ENCODE measurements around the gene MIAT.

Gene MIAT

DNA sequence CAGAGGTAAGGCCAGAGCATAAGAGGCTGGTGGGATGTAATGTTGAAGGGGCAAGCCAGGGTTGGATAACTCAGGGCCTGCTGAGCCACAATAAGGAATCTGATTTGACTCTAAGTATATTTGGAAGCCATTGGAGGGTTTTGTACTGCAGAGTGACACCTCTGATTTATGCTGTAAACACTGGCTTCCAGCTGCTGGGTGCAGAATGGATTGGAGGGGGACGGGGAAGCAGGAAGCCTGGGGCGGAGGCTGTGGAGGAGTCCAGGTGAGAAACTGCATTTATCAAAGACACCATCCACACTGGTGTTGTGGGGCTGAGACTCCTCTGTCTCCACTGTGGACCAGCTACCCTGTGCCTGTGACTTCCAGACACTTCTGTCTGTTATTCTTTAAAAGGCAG is 26.8 kb downstream of the MIAT start:
- no peak for TF ChIP-seq CTCF (IDR thresholded peaks at IDR 0.05)
- Histone ChIP-seq H3K27ac (no peak overlapping the region), H3K4me3 (ENCODE audit: low read depth, low read length) (no peak overlapping the region), H3K9me3 (ENCODE audit: control insufficient read depth, low read length) (no peaks in the 10 kb centered on the region), H3K4me2 (ENCODE audit: low read length) (no peak overlapping the region), H3K9ac (no peak overlapping the region), H3K4me1 (no peaks in the 10 kb centered on the region), H3K27me3 (ENCODE audit: control insufficient read depth, insufficient read depth, low read length) (no peaks in the 10 kb centered on the region), H3K36me3 (ENCODE audit: control insufficient read depth, insufficient read depth, low read length) (no peaks in the 10 kb centered on the region), H3K79me2 (peaks cover 3% of the 10 kb centered on the region), H2AFZ (no peak overlapping the region)

- Histone ChIP-seq H2AFZ (no peak overlapping the region), H3K4me3 (ENCODE audit: low read depth, low read length) (no peak overlapping the region), H3K9ac (no peak overlapping the region), H3K79me2 (peaks cover 3% of the 10 kb centered on the region), H3K27ac (no peak overlapping the region), H3K36me3 (ENCODE audit: control insufficient read depth, insufficient read depth, low read length) (no peaks in the 10 kb centered on the region), H3K4me2 (ENCODE audit: low read length) (no peak overlapping the region), H3K27me3 (ENCODE audit: control insufficient read depth, insufficient read depth, low read length) (no peaks in the 10 kb centered on the region), H3K9me3 (ENCODE audit: control insufficient read depth, low read length) (no peaks in the 10 kb centered on the region), H3K4me1 (no peaks in the 10 kb centered on the region)
- no peak for TF ChIP-seq CTCF (IDR thresholded peaks at IDR 0.05)
Observed at GRCh38 chr22:26685601-26686000, 28.2 kb downstream of the MIAT start.

GRCh38 chr22:26687439-26687838 is 30.1 kb downstream of the MIAT start:
- no peak overlapping the region for H3K4me2 ChIP-seq (ENCODE audit: low read length)

DNA sequence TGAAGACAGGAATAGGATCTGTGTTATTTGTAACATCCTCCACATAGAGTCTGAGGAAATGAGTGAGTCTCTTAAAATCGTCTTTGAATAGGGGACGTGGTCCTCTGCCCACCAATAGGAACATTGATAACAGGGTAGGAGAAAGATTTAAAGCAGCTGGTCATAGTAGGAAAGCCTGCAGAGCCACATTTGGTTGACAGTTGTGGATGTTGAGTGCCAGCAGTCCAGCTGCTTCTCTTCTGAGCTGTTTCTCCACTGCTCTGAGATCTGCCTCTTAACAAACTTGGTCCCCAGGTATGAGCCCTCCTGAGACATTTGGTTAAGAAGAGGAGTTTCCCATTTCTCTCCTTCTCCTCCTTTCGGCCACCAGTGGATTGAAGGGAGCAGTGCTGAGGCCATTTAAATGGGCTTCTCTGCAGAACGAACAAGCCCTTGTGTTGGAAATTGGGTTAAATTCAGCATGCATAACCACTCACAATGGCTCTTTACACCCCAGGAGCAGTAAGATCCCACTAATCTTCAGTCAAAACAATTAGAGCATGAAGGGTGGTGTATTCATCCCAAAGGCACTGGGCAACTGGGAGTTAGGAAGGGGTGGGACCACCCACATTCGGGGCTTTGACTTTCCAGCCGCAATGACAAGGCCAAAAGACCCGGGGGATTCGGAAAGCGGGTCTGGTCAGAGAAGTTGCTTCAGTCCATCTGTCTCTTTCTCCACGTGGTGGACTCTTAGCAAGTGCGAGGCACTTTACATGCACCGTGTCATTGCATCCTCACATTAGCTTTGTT is 32.3 kb downstream of the MIAT start:
- Histone ChIP-seq H3K36me3 (ENCODE audit: control insufficient read depth, insufficient read depth, low read length) (no peaks in the 10 kb centered on the region), H3K9ac (no peak overlapping the region), H3K4me1 (no peaks in the 10 kb centered on the region), H3K27me3 (ENCODE audit: control insufficient read depth, insufficient read depth, low read length) (no peaks in the 10 kb centered on the region), H3K4me3 (ENCODE audit: low read depth, low read length) (no peak overlapping the region), H3K27ac (no peak overlapping the region), H2AFZ (no peak overlapping the region), H3K9me3 (ENCODE audit: control insufficient read depth, low read length) (no peaks in the 10 kb centered on the region), H3K79me2 (peaks cover 3% of the 10 kb centered on the region), H3K4me2 (ENCODE audit: low read length) (no peak overlapping the region)
- TF ChIP-seq CTCF (IDR thresholded peaks at IDR 0.05), result no peak

More at GRCh38 chr22:26687439-26687838, 30.1 kb downstream of the MIAT start:
- peaks cover 3% of the 10 kb centered on the region for H3K79me2 ChIP-seq
- H3K36me3 ChIP-seq (ENCODE audit: control insufficient read depth, insufficient read depth, low read length), result no peaks in the 10 kb centered on the region
- H3K4me1 ChIP-seq, result no peaks in the 10 kb centered on the region
- H3K9ac ChIP-seq, result no peak overlapping the region
- H3K27me3 ChIP-seq (ENCODE audit: control insufficient read depth, insufficient read depth, low read length), result no peaks in the 10 kb centered on the region
- H3K4me3 ChIP-seq (ENCODE audit: low read depth, low read length), result no peak overlapping the region
- H2AFZ ChIP-seq, result no peak overlapping the region
- H3K27ac ChIP-seq, result no peak overlapping the region
- H3K9me3 ChIP-seq (ENCODE audit: control insufficient read depth, low read length), result no peaks in the 10 kb centered on the region
- no peak for TF ChIP-seq CTCF (IDR thresholded peaks at IDR 0.05)

Data from parathyroid adenoma (tissue), 2 donors.